HG02938 (cell line): Measurements from ENCODE around the gene KLHL13.
"Not testable (repeated sequence)": the region's sequence is repeated elsewhere in the genome, so short reads cannot be mapped to it uniquely, and the experiment has no call there.

ENCODE experiments used
- ATAC-seq: cut with Tn5 transposase; IDR thresholded peaks from one replicate; pipeline ENCODE4 v1.9.1; 2021; ENCODE audit warnings: mild to moderate bottlenecking, moderate library complexity; ENCODE audit not compliant: unreplicated experiment

KLHL13 gene

DNA sequence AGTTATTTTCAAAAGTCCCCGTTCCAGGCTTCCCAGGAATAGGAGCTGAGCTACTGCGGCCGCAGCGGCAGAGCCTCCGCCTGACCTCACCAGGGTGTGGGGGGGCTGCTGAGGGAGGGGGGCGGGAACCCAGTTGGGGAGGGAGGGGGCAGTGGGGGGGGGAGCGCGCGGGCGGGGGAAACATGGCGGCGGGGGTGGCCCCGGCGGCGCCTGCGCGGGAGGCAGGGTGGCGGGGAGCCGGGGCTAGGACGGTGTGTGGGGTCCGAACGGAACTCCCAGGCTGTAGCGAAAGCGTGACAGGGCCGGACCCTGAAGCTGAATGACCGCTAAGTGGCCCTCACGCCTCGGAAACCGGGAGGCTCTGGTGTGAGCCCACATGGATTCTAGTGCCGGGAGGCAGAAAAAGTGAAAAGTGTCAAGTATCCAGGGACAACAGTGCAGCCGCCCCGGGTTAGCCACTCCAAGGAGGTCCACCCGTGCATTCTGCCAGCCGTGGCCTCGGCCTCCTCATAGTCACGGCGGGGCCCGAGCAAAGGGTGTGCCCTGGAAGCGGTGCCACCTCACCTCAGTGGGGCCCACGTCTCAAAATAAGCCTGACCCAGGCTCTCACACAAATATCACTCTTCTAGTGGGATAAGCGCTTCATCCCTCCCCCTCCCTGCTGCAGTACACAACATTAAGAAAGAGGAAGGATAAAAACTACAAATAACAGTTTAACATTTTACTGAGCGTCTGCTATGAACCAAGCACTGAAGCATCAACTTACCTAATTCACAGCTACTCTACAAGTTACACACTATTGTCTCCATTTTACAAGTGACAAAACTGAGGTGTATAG, at the start of gene KLHL13:
Gene KLHL13, minus strand, starts transcription at position 98 of the 838 bp plus-strand sequence. CDS start 88,337 bp downstream, outside the sequence.
- ATAC-seq = no peak

- ATAC-seq = no peak
Measured at GRCh38 chrX:118164138-118164537, 47.5 kb upstream of the KLHL13 start.

- no peak for ATAC-seq
Measured at GRCh38 chrX:118156953-118157608, 40.5 kb upstream of the KLHL13 start.

GRCh38 chrX:118156254-118156952, 39.8 kb upstream of the KLHL13 start:
- no peak for ATAC-seq

DNA sequence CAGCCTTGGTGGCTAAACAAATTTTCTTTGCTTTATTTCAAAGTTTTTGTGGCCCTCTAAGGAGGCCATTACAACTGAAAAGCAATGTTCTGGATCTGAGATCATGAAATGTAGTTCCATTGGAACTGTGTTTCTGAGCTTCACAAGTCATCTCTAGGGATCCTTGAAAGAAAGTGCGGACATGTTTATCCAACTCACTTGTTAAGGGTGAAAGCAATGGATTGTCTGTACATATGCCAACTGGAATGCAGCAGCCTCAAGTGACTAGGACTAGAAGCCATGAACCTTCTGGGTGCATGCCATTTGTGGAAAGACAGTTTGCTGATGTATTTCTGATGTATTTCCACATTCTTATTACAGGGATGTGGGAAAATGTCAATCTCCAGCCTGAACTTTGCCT, 36.7 kb upstream of the KLHL13 start:
- no peak for ATAC-seq

DNA sequence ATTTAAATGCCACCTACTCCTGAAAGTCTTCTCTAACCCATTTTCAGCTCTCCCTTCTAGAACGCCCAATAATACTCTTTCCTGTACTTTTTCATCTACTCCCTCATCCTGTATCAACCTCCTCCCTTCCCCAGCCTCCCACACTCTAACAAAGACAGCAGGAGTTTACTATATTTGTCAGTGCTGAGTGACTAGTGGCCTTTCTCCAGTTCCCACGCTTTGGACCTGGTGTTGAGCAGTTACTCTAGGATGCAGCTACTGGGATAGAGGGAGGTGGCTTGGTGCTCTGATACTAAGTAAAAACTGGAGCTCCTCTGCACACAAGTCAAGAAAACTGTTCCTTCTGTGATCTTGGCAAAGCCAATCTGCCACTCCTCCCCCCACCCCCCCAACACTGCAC, 36.1 kb upstream of the KLHL13 start:
- ATAC-seq = no peak

GRCh38 chrX:118148737-118149136, 32.1 kb upstream of the KLHL13 start:
- ATAC-seq = no peak

GRCh38 chrX:118147771-118148170, 31.2 kb upstream of the KLHL13 start:
- not testable (repeated sequence) for ATAC-seq

DNA sequence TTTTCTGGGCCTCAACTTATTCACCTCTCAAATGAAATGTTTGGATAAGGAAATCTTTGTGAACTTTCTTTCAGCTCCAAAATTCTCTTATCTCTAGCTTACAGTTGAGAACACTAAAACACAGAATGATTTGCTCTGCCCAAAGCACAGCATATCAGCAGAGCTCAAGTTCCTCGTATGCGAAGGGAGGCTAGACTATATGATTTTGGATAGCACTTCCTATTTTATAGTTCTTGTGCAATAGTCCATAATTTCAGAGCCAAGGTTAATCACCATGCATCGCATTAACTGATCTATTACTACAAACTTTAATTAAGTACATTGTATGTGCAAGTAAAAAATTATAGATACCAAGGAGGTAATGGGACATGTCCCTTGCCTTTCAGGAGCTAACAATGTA, 27.0 kb upstream of the KLHL13 start:
- ATAC-seq = no peak

- no peak for ATAC-seq
Measured at GRCh38 chrX:118131336-118131735, 14.7 kb upstream of the KLHL13 start.

- no peak for ATAC-seq
Measured at GRCh38 chrX:118129681-118130080, 13.1 kb upstream of the KLHL13 start.

DNA sequence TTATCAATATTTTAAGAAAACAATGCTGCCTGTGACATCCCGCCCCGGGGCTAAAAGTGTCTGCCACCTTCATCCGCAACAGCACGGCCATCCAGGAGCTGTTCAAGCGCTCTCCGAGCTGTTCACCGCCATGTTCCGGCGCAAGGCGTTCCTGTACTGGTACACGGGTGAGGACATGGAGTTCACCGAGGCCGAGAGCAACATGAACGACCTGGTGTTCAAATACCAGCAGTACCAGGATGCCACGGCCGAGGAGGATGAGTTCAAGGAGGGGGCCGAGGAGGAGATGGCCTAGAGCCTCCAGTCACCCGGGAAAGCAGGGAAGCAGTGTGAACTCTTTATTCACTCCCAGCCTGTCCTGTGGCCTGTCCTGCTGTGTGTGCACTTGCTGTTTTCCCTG, 12.1 kb upstream of the KLHL13 start:
- no peak for ATAC-seq

GRCh38 chrX:118126286-118126685, 9.7 kb upstream of the KLHL13 start:
- no peak for ATAC-seq

DNA sequence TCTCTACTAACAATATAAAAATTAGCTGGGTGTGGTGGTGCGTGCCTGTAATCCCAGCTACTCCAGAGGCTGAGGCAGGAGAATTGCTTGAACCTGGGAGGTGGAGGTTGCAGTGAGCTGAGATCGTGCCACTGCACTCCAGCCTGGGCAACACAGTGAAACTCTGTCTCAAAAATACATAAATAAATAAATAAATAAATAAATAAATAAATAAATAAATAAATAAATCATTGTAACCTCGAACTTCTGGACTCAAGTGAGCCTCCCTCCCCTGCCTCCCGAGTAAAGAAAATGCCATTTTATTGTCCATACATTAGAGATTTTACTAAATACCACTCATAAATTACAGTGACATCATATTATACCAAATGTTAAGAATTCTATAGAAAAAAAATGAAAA, 7.6 kb upstream of the KLHL13 start:
- ATAC-seq = not testable (repeated sequence)

GRCh38 chrX:118117741-118118140, 1.1 kb upstream of the KLHL13 start:
- ATAC-seq = no peak

- no peak for ATAC-seq
Measured at GRCh38 chrX:118115953-118116712, 477 bp downstream of the KLHL13 start.

DNA sequence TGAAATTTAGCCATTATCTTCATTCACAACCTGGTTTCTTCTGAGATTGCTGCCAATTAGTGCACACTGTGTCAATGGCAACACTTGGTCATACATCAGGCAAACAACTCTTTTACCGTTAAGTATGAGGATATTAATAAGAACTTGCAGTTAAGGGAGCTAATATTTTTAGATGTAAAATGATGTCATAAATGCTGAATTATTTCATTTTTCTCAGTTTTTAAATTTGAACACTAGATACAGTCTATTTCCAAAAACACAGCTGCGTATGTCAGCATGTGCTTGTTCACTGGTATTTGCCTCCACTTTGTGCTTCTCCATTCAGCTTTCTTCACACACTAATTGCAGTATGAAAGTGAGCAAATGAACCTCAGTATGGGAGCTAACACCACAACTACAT, 1.6 kb downstream of the KLHL13 start:
- no peak for ATAC-seq

DNA sequence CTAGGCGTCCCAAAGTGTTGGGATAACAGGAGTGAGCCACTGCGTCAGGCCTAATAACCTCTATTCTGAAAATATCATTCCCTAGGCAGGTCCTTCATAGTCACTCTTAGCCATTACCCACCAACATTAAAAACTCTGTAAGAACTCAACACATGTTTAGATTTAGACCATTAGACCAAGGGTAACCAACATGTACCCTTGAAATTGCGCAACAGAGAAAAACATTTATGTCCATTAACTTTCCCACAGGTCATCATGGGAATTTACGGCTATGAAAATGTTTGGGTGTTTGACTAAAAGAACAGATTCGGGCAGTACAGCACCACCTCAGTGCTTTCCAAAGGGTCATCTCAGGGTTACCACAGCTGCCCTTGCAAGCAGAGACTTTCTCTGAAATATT, 7.5 kb downstream of the KLHL13 start:
- ATAC-seq = no peak

- no peak for ATAC-seq
Measured at GRCh38 chrX:118108304-118108703, 8.3 kb downstream of the KLHL13 start.

- ATAC-seq = no peak
Measured at GRCh38 chrX:118100091-118100490, 16.5 kb downstream of the KLHL13 start.

- ATAC-seq = no peak
Measured at GRCh38 chrX:118088084-118088483, 28.5 kb downstream of the KLHL13 start.
